ENCODE measurements around the gene SOCS3.

The SOCS3 gene

DNA sequence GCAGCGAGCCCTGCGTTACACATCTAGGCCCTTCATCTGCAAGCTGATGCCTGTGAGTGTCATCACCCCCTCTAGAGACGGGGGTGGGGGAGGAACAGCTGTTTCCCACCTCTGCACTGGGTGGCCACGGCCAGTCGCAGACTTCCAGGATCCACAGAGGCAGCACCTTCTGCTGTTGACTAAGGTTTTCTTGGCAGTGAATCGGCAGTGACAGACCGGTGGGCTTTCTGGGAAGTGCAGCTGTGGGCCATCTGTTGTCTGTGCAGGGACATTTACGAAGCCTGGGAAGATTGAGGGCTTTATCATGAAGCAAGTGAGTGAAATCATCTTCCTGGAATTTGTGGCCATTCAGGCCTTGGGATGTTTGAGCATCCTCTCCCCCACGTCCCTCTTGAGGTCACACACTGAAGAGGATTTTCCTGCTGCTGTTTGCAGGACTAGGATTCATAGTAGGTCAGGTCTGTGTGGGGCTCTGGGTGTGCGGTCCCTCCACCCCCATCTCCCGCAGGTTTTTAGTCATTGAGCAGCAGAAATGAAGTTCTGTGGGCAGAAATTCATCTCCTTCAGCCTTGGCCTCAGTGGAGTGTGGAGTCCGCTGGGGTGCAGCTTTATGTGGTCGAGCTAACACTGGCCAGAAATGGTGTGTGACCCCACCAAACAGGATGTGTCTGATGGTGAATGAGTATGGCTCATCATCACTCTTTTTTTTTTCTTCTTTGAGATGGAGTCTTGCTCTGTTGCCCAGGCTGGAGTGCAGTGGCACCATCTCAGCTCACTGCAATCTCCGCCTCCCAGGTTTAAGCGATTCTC lies 30.6 kb upstream of the SOCS3 start:
- DNase-seq (ENCODE audit: low spot score), result no peak

DNA sequence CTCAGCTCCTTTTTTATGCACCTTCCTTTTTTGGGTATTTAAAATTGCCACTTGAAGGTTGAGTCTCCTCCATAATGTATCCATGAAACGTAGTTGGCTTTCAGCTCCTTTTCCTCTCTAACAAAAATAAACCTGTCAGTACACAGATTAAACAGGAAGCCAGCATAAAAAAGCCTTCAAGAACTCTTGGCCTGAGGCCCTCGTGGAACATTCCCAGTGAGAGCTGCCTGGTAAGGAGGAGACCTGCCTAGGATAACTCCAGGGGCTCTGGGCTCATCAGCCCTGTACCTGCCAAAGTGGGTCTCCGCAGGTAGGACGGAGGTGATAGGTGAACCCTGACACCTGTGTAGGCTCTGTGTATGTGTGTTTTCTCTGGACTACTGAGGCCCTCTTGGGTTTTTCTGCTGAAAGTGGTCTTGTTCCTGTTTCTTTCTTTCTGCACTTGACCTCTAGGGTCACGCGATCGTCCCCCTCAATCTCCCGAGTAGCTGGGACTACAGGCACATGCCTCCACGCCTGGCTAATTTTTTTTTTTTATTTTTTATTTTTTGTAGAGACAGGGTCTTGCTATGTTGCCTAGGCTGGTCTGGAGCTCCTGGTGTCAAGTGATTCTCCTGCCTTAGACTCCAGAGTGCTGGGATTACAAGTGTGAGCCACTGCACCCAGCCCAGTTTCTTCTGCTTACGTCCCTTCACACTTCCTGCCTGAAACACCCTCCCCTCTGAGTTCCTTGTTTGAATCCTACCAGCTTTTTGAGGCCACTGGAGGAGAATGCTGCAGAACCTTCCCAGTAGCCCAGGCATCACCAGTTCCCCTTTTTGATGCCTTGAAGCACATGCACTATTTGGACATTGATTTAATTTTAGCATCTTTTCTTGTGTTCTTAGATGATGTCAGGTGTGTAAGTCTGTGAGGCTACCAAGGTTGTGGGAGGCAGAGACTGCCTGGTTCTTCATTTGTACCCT lies 28.4 kb upstream of the SOCS3 start:
- peak; percentile 72 for DNase-seq (ENCODE audit: low spot score)

DNA sequence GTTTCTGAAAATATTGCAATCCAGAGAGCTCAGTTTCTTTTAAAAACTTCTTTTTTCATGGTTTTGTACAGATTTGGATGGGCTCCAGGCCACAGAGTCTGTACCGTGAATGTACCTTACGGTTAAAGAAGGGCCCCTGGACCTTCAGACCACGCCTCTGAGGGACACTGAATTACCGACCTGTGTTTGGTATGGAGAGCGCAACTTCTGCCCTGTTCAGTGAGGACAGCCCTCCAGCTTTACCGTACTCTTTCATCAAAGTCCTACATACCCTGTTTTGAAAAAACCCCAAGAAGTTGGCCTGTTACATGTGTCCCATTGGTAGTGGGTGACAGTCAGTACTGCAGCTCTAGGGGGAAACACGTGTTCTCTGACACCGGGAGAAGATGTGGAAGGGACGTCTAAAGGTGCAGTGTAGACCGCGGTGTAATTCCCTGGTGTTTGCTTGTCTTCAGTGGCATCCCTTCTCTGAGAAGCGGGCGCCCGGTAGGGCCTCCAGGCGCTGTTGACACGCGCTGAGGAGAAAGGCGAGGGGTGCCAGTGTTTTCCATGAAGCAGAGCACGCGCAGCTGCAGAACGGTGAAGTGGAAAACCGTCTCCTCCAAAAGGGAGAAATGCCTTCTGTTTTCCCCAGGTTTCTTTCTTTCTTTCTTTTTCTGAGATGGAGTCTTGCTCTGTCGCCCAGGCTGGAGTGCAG lies 24.8 kb upstream of the SOCS3 start:
- DNase-seq (ENCODE audit: low spot score), result no peak

DNA sequence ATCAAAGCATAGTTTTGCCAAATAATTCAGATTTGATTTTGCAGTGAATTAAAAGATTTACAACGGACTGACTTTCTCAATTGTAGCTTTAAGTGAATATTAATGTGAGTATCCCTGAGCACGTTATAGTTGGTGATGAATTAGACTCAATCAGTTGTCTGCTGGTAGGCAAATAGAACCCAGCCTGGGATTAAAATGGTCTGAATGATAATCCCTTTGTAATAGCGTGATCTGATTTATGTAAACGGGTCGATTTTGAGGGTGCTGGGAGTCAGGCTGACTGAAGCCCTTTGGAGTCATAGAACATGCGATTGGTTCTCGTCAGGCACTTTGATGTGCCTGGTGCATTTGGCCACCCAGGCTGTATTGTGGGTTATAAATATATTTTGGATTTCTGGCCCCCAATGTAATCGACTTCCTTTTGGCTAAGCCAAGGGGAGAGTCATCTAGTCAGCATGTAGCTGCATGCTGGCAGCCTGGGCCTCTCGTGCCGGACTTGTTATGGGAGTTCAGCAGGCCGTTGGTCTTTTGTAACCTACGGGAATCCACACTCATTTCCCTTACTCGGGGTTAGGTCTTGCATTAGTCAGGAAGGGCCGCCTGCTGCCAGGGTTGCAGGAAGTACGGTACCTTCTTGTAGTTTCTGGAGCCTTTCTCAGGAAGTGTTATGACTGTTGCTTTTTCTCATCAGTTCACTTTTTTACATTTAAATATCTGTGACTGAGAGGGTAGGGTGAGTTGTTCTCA lies 24.0 kb upstream of the SOCS3 start:
- DNase-seq (ENCODE audit: low spot score), result no peak

DNA sequence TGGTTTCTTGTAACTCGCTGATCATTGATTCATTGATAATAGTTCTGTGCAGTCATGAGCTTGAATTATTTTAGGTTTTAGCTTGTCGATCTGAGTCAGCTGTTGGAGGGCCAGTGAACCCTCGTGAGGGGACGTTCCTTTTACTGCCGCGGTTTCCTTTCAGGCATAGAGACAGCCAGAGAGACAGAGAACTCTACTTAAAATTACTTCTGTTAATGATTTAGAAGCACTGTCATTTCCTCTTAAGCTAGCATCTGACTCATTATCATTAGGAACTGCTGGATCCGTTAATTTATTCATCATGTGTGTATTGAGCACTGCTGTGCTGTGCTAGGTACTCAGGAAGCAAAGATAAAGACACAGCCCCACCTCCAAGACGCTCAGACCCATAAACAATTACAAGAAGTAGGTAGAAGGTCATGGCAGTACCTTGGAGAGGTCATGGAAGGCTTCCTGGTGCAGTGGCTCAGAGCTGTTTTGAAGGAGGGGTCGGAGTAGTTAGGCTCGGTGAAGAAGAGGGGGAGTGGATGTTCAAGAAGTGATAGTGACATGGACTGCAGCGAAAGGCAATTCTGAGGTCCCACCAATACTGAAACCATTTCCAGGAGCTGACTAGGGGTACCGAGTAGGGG lies 21.8 kb upstream of the SOCS3 start:
- no peak for DNase-seq (ENCODE audit: low spot score)

DNA sequence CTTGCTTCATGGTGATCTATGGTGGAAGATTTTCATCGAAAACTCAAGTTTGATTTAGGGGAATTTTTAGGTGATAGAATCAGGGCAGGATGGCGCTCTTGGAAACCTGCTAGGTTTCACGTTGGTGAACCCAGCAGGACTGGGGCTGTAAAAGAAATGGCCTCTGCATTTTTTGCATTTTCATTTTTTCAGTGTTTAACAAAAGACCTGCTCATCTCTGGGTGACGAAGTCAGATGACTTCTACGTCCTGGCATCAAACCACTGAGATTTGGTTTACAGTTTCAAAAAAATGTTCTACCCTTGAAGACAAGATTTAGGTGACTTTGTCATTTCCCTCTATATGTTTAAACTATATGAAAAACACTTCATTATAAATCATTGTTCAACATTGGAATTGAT lies 20.5 kb upstream of the SOCS3 start:
- no peak for DNase-seq (ENCODE audit: low spot score)

DNA sequence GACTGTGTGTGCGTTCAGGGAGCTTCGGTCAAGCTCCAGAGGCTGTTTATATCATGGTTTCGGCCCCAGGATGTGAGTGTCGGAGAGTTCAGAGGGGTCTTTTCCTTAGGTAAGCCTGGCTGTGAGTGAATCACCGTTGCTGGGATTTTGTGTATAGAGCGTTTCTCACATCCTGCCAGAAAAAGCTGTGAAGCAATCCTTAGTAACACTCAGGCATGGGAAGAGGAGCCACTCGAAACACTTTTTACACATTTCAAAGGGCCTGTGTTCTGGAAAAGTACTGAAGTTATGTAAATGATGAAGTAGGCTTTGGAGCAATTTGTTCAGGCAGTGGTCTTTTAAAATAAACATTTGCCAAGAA lies 19.2 kb upstream of the SOCS3 start:
- DNase-seq (ENCODE audit: low spot score), result no peak

DNA sequence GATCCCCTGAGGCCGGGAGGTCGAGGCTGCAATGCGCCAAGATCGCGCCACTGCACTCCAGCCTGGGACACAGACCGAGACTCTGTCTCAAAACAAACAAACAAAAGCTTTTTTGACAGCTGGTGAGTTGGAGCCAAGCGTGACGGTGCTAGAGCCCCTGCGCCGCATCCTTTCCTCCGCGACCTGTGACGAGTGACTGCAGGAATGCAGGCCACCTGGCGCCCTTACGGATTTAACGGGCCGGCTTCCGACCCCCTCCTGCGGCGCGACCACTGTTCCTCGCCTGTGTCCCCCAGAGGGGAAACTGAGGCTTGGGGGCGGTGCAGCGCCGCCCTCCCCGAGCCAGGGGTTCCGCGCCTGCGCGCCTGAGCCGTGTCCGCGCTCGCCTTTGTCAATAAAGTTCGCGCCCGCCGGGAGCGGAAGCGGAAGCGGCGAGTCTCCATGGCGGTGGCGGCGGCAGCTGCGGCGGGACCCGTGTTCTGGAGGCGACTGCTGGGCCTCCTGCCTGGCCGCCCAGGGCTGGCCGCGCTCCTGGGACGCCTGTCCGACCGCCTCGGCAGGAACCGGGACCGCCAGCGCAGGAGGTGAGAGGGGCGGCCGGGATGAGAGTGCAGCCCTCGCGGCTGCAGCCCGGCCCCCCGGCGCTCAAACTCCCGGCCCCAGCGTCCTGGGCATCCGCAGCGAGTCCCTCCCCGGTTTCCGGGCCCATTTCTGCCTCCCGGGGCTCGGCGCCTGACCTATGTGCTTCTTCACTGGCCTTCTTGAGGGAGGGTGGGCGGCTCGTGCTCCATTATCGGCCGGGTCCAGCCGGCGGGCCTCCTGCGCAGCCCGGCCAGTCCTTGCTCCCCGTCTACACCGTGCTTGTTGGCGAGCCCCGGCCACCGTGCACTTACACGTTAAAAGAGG lies 18.6 kb upstream of the SOCS3 start, which contains the start of gene PGS1:
Gene PGS1, plus strand, starts transcription at position 425 of the 906 bp plus-strand sequence. Its CDS starts 17 bp downstream, at position 442.
- peak; percentile 83 for DNase-seq (ENCODE audit: low spot score)

DNA sequence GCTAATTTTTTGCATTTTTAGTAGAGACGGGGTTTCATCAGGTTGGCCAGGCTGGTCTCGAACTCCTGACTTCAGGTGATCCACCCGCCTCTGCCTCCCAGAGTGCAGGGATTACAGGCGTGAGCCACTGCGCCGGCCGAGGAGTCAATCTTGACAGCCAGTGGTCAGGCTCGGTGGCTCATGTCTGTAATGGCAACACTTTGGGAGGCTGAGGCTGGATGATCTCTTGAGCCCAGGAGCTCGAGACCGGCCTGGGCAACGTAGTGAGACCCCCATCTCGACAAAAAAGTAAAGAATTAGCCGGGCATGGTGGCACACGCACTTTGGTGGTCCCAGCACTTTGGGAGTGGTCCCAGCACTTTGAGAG lies 18.0 kb upstream of the SOCS3 start:
- DNase-seq (ENCODE audit: low spot score), result no peak

DNA sequence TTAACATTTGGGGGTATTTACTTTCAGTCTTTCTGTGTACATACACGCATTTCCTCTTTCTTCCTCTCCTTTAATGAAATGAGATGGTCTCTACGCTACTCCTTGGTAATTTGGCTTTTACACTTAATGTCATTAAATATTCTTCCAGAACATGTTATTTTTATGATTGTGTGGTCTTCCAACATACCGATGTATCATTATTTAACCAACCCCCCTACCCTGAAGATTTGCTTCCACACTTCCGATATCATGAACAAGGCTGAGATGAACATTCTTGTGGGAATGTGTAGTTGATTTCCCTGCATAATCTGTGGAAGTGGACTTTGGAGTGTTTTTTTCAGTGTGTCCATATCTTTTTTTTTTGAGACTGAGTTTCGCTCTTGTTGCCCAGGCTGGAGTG lies 16.3 kb upstream of the SOCS3 start:
- no peak for DNase-seq (ENCODE audit: low spot score)

DNA sequence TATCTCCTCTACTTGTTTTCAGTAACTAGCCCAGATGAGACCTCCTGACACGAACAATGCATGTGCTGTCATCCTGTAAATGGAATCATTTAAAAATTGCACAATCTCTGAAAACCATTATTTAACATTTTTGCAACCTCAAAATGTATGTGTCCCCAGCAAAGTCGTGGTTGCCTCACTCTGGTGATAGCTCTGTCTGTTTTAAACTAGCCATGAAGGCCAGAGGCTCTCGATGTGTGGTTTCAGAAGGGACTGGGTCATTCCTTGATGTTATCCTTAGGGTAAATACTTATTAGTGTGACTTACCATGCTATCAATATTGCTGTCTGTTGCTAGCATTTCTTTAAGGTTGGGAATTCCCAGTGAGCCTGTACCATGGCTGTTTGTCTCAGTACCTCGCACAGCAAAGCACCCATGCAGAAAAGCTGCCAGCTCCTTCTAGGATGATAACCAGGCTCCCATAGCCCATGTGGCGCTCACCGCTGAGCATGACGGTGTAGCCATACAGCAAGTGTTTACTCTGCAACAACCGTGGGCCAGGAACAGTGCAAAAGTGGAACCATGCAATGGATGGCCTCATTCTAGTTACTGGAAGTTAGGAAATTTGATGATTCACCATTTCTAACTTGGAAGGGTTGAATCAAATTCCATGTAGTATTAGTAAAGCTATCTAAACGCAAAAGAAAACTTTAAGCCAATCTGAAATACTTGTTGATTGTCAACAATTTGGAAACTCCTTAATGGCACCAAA lies 15.7 kb upstream of the SOCS3 start:
- DNase-seq (ENCODE audit: low spot score), result no peak

DNA sequence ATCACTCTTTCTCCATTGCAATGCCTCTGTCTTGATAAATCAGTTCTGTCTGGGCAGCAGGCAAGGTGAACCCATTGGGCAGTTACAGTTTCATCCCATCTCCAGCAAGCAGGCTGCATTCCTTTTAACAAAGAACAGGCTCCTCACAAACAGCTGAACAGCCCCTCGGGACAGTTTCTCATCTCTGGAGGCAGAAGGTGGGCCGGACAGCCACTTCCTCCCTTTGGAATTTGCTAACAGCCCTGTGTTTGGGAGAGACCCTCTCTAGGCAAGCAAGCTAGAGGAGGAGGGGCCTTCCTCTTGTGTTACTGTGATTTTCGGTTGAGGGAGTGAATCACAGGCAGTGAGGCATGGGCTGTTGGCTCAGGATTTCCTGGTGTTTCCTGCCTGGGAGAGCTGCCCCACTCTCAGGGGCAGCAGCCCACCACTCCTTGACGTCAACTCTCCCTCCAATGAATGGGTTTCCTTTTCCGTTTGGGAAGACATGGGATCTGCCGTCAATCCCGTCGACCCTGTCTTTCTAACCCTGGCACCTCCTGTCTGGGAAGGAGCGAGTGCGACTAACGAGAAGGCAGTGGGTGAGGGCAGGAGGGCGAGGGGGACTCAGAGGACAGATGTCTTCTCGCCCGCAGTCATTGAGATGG lies 14.9 kb upstream of the SOCS3 start:
- DNase-seq (ENCODE audit: low spot score), result no peak

DNA sequence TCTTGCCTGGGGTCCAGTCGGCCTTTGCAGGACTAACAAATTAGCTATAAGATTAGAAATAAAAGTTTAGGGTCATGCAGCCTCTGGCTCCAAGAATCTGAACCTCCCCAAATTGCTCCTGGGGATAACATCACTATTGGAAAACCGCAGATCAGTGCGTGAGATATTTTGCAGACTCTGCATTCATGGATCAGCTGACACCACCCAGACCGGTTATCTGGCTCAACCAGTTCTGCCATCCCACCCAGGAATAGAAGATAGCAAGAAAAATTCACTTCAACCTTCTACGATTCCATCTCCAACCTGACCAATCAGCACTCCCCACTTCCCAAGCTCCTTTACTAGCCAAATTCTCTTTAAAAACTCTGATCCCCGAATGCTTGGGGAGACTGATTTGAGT lies 14.3 kb upstream of the SOCS3 start:
- no peak for DNase-seq (ENCODE audit: low spot score)

DNA sequence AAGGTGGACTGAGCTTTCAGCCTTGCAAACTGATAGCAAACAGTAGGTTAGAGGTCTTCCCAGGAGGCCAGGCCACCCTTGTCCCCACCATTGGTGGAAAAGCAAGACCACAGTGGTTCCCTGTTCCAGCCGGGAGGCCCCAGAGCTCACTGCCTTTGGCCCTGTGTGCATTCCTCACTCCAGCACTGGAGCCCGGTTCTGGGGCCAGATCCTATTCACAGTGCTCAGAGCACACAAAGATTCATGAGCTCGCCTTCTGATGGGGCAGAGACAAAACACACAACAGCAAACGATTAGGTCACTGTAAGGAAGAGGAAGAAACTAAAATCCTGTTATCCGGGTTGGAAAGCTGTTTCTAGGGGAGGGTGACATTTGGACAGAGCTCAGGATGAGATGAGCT lies 13.0 kb upstream of the SOCS3 start:
- no peak for DNase-seq (ENCODE audit: low spot score)

DNA sequence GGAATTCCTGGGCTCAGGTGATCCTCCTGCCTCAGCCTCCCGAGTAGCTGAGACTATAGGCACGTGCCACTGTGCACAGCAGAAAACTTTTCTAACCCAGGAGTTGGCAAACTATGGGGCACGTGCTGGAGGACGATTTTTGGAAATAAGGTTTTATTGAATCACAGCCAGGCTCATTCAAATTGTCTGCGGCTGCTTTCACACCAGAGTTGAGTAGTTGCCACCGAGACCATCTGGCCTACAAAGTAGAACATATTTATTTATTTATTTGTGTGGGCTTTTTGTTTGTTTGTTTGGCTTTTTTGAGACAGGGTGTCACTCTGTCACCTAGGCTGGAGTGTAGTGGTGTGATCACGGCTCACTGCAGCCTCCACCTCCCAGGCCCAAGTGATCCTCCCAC lies 11.2 kb upstream of the SOCS3 start:
- DNase-seq (ENCODE audit: low spot score), result no peak

DNA sequence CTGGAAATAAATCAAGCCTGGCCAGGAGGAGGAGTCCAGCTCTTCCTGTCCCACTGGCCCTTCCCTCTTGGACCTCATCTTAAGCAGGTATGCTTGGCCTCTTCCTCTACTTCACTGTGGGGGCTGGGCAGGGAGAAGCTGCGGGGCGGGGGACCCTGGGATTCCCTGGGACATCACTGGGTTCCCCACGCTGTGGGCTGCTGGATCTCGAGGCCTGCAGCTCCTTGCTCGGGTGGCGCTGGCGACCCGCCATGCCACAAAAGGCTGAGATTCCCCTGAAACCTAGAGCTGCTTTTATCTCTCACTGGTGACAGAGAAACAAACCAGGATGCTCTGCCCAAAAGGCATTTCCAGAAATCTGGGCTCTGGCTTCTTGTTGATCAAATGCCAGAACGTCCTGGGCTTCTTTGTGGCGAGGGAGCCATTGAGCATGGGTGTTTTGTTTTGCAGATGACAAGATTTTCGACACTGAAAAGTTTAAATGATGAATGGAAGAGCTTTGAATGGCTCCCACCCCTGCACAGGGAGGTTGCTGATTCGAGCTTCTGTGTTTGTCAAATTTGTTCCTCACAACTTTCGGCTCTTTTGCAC lies 10.0 kb upstream of the SOCS3 start:
- no peak for DNase-seq (ENCODE audit: low spot score)

DNA sequence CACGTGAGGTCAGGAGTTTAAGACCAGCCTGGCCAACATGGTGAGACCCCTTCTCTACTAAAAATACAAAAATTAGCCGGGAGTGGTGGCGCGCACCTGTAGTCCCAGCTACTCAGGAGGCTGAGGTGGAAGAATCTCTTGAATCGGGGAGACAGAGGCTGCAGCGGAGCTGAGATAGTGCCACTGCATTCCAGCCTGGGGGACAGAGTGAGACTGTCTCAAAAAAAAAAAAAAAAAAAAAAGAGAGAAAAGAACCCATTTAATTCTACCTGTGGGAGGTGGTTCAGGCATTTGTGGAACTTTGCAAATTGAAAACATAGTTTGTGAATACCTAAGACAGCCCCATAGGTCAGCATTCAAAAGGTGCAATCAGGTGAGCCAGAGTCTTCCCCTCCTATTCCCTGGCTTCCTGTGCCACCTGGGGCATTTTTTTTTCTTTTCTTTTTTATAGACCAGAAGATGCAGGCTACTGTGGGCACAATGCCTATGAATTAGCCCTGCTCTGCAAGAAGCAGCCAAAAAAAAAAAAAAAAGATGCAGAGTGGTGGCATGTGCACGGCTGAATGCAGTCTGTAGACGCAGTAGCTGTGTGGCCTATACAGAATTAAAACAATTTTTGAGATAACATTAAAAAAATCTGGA lies 9.1 kb upstream of the SOCS3 start:
- no peak for DNase-seq (ENCODE audit: low spot score)

DNA sequence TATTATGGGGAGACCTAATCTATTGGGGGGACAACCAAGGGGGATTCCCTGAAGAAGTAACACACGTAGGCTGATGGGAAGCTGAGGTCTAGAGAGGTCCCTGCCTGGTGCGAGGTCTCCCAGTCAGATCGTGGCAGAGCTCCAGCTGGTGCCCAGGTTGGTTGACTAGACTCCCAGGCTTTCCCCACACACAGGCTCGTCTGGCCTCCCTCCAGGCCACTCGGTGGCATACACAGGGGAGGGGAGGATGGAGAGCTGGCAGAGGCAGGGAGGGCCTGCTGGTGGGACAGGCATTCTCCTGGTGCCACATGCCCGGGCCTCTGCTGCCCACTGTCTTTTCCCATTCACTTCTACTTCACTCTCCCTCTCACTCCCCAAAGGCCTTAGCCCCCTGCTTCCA lies 8.5 kb upstream of the SOCS3 start:
- no peak for DNase-seq (ENCODE audit: low spot score)
